Hematopoietic multipotent progenitor cell treated with erythropoietin and hydrocortisone succinate and interleukin-3 and kit ligand, for 17 days (in vitro differentiated cells): ENCODE results near the gene MOAP1.
"Not testable (repeated sequence)": the region's sequence is repeated elsewhere in the genome, so short reads cannot be mapped to it uniquely, and the experiment has no call there.

Source experiments
- DNase-seq: peaks from one replicate; pipeline ENCODE4 v3.0.0-alpha.2; 2015; ENCODE audit warnings: low spot score

Gene MOAP1

GRCh38 chr14:93184391-93185348 lies at the start of gene MOAP1, which contains the start of gene LYSET:
Gene MOAP1, minus strand, starts transcription at chr14:93184897. Its CDS starts 655 bp downstream, at chr14:93184242.
Gene LYSET, plus strand, starts transcription at chr14:93185317. Its CDS starts 89 bp downstream, at chr14:93185406.
- DNase-seq = peak; percentile 87

GRCh38 chr14:93233078-93233477 lies 48.4 kb upstream of the MOAP1 start:
- not testable (repeated sequence) for DNase-seq

- DNase-seq = no peak
Observed at GRCh38 chr14:93232159-93232558, 47.5 kb upstream of the MOAP1 start.

GRCh38 chr14:93231129-93231979 lies 46.7 kb upstream of the MOAP1 start:
- DNase-seq = no peak

- DNase-seq = no peak
Observed at GRCh38 chr14:93230539-93230938, 45.8 kb upstream of the MOAP1 start.

GRCh38 chr14:93228550-93228949 lies 43.9 kb upstream of the MOAP1 start:
- DNase-seq = no peak

- DNase-seq = no peak
Observed at GRCh38 chr14:93223565-93223964, 38.9 kb upstream of the MOAP1 start.

- DNase-seq = no peak
Observed at GRCh38 chr14:93220509-93220908, 35.8 kb upstream of the MOAP1 start.

GRCh38 chr14:93219103-93219726 lies 34.5 kb upstream of the MOAP1 start:
- peak; percentile 77 for DNase-seq

- no peak for DNase-seq
Observed at GRCh38 chr14:93214598-93214997, 29.9 kb upstream of the MOAP1 start.

- no peak for DNase-seq
Observed at GRCh38 chr14:93212432-93212831, 27.7 kb upstream of the MOAP1 start.

- DNase-seq = peak; percentile 54
Observed at GRCh38 chr14:93207468-93208308, 23.0 kb upstream of the MOAP1 start.

- peak; percentile 93 for DNase-seq
Observed at GRCh38 chr14:93206793-93207467, 22.2 kb upstream of the MOAP1 start, which contains the start of the genes GON7 and UBR7. Gene GON7, minus strand, starts transcription at chr14:93207065. Its CDS starts 28 bp downstream, at chr14:93207037. Gene UBR7, plus strand, starts transcription at chr14:93207256. Its CDS starts 36 bp downstream, at chr14:93207292.

GRCh38 chr14:93201155-93201704 lies 16.5 kb upstream of the MOAP1 start:
- no peak for DNase-seq

- no peak for DNase-seq
Observed at GRCh38 chr14:93200553-93200952, 15.9 kb upstream of the MOAP1 start.

GRCh38 chr14:93199031-93199430 lies 14.3 kb upstream of the MOAP1 start:
- no peak for DNase-seq

- no peak for DNase-seq
Observed at GRCh38 chr14:93195316-93195999, 10.8 kb upstream of the MOAP1 start.

- no peak for DNase-seq
Observed at GRCh38 chr14:93186956-93187355, 2.3 kb upstream of the MOAP1 start.

- DNase-seq = no peak
Observed at GRCh38 chr14:93186466-93186865, 1.8 kb upstream of the MOAP1 start.

GRCh38 chr14:93185349-93185720 lies 638 bp upstream of the MOAP1 start:
- DNase-seq = no peak
